NCI-H1417 treated with DMSO at 0.1 percent for 48 hours (cell line): ENCODE data around the gene FGF1.

Source experiments
- DNase-seq: peaks from one replicate; lab custom pipeline; 2025; lab: John Stamatoyannopoulos, UW

The FGF1 gene

DNA sequence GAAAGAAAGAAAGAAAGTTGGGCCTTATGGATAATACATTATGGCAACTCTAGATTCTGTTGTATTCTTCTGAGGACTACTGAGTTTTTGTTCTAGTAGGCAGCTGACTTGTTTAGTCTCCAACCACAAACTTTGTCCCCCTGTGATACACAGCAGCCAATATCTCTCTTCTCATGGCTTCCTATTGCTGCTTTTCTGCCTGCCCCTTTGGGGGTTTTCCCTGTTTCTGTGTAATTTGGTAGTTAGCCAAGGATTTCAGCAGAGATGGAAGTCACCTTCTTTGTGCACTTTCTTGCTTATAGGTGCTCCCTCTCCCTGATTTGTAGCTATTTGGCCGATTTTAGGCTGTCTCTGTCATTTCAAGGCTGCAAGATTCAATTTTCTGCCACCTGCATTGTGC lies 109.6 kb downstream of the FGF1 start:
- no peak for DNase-seq

DNA sequence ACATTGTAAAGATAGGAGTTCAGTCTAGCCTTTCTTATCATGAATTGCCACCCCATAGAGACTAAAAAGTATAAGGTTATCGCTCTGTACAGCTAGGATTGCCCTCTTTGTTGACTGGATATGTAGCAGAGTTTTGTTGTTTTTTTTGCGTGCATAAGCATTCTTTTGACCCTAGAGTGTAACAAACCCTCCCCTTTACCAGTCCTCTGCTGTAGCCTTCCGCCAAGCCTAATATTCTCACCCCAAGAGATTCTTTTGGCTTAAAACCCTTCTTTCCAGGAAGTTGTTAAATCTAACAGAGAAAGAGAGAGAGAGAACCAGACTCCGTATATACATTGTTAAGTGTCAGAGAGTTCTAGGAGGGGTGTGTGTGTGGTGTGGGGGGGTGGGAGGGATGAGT lies 113.9 kb downstream of the FGF1 start:
- DNase-seq: no peak

DNA sequence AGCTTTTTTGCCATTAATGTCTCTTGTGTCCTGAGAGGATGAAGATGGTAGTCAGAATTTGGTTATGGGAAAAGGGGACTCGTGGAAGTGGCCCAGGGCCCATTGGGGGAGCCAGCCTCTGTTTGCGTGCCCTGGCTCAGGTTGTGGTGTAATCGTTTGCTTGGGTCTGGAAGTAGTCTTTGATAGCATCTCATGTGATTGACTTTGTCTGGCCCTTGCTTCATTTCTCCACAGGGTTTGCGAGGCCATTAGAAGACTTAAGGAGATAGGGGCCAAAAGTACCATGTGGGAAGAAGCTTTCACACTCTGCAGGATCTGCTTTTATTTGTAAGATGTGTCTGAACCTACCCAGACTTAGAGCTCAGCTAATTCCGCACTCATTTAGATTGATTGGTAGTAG lies 114.5 kb downstream of the FGF1 start:
- no peak for DNase-seq

DNA sequence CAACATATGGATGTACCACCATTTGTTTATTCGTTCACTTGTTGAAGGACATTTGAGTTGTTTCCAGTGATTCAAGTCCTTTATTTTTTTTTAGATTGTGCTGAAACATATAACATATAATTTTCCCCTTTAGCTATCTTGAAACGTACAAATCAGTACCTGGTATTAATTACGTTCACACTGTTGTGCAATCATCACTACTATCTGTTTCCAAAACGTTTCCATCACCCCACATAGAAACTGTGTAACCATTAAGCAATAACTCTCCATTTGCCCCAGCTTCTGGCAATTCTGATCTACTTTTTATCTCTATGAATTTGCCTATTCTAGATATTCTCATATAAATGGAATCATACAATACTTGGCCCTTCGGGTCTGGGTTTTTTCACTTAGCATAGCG lies 116.0 kb downstream of the FGF1 start:
- DNase-seq: no peak

DNA sequence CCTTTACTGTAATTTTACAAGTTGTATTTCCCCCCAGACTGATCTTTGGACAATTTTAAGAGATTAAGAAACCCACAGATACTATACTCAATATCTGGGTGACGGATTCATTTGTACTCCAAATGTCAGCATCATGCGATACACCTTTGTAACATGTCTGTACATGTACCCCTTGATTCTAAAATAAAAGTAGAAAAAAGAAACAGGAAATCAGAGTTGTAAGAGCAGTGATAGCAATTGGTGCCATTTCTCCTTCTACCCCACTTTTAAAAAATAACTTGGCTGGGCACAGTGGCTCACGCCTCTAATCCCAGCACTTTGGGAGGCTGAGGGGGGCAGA lies 116.9 kb downstream of the FGF1 start:
- no peak for DNase-seq

DNA sequence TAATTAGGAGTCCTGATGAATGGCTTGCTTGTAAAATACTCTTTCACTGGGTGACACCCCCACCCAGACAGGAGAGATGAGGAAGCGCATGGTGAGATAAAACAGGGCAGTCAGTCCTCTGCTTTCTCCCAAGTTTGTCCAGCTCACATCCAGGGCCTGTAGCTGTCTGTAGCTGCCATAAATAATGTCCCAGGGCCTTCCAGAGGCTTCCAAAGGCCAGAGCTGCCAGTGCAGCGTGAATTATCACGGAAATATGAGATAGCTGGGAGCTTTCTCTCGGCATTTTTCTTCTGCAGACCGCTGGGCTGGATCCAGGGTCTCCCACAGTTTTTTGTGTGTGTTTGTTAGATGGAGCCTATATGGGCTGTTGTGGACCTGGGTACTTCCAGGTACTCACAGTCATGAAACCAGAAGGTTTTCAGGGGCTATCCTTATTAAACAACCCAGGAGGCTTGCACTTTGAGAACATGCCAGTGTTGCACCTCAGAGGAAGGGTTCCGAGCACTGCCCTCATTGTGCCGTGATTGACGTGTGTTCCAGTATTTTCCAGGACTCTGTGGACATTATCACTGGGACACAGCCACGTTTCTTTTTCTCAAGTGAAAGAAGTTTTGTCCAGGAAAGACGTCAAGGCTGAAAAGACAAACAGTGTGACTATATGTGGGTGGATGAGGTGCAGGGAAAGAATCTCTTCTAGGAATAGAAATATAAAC lies 117.5 kb downstream of the FGF1 start:
- no peak for DNase-seq

DNA sequence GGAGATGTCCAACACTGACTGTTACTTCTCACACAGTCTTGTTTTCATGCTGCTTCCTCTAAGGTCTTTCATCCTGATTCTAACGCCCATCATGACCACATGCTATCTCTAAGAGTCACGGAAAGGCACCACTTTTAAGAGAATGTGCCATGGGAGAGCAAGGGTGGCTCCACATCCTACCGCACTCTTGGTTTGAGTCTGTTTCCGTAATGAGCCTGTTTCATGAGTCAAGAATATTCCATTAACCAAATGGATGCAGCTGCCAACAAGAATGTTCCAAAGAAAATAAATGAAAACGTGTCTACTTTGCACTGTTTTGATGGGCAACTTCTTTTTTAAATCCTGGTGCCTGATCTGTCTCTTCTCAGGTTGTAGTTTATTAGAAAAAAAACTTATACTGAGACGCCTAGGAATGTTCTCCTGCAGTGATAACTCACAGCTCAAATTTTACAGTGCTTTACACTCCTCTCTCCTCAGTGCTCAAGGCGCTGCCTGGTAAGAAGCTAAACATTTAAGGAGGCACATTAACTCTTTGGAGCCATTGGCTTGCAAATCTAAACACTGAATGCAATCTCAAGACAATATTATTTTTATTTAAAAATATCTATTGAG lies 124.3 kb downstream of the FGF1 start:
- no peak for DNase-seq

DNA sequence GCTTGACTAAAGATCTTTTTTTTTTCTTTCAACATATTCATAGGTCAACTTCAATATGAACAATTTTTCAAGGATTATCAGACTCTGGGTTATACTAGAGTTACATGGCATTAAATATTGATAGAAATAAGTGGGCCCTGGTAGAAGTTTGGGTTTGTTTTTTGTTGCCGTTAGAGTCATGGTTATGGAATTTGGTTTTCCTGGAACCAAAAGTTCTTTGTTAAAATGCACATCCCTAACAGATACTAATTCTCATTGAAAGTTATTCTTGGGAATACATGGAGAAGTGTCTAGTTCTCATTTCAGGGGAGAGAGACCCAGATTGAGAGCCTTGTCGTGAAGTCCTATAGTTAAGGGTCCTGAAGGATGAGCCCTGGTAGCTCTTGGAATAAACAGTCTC lies 124.9 kb downstream of the FGF1 start:
- DNase-seq: no peak

DNA sequence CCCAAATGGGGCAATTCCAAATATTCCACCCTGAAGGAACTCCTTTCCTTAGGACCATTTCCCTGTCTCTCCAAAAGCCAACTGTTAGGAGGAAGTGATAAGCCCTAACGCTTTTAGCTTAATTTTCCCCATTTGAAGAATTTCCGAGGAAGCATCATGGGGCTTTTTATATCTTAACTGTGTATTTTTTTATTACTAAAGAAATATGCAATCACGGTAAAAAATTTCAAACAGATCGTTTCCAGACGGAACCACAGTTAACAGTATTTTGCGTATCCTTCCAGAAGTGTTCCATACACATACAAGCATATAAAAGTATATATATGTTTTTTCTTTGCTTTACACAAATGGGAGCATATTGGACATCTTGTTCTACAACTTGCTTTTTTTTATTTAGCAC lies 133.8 kb downstream of the FGF1 start:
- DNase-seq: no peak

DNA sequence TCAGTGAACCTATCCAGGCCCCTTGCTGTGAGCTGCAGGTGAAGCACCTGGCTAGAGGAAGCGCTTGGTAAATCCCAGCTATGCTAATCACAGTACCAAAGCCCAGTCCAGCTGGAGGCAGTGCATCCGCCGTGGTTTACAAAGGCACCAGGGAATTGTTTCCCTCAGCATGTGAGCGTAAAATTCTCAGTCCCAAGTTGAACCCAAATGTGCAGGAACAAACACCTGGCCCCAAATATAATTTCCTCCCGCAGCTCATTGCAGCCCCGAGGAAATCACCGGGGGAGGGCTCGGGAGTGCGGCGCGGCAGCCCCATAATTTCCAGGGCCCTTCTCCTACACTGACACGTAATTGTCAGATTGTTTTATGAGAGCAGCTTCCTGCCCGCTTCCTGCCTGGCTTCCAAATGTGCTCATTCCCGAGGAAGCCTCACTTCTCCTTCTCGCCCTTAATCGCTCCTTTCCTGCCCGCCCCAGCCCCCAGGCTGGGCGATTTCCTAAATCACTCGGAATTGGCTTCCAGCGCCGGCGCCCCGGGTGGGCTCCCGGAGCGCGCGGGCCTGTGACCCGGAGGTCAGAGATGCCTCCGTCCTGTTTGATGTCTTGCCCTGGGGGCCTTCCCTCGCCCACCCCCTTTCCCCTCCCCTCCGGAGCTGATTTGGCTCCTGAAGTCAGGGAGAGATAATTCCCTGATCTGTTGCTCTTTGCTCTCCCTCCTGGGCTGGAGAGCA lies 134.4 kb downstream of the FGF1 start:
- peak; percentile 29 for DNase-seq

DNA sequence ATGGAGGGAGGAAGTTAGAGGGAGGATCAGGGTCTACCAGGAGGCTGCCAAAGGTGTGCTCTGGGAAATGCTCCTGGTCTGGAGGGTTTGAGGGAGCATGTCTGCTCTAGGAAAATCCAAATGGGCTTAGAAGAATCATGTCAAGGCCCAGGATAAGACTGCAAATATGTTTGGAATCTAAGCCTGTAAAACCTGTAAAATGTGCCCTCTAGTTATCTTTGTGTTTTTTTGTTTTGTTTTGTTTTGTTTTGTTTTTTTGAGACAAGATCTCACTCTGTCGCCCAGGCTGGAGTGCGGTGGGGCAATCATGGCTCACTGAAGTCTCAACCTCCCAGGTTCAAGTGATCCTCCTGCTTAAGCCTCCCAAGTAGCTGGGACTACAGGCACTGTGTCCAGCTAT lies 135.4 kb downstream of the FGF1 start:
- DNase-seq: no peak

DNA sequence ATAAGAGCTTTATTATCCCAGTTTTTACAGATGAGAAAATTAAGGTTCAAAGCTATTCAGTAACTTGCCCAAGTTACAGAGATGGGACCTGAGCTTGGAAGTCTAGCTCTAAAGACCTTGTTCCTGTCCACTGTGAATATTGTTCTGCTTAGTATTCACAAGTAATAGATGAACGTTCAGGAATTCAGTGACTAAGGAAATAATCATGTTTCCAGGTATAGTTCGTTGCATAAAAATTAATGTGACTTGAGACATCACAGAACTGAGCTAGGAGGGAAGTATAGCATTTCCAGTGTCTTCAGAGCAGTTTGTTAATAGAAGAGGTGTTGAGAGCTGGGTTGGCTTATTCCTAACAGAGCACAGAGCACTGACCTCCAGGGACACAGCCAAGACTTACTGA lies 136.1 kb downstream of the FGF1 start:
- no peak for DNase-seq

DNA sequence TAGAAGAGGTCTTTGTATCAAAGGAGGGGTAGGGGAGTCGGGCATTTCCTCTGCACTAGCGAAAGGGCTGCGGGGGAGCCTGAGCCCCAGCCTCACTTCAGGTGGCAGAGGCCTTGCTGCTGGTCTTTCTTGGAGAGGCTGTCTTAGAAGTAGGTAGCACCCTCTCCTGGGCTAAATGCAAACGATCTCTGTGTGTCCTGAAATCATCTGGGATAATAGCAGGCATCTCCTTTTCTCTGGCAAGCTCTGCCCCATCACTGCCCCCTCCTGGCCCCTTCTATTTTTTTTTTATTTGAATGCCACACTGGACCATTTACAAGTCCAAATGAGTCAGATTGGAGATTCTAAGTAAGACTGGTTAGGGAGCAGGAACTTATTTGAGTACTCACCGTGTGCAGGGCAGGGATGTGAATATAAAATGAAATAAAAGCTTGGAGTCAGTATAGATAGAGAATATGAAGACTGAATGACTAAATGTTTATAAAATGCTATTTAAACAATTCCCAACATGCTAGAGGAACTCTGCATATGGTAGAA lies 137.1 kb downstream of the FGF1 start:
- peak; percentile 16 for DNase-seq

DNA sequence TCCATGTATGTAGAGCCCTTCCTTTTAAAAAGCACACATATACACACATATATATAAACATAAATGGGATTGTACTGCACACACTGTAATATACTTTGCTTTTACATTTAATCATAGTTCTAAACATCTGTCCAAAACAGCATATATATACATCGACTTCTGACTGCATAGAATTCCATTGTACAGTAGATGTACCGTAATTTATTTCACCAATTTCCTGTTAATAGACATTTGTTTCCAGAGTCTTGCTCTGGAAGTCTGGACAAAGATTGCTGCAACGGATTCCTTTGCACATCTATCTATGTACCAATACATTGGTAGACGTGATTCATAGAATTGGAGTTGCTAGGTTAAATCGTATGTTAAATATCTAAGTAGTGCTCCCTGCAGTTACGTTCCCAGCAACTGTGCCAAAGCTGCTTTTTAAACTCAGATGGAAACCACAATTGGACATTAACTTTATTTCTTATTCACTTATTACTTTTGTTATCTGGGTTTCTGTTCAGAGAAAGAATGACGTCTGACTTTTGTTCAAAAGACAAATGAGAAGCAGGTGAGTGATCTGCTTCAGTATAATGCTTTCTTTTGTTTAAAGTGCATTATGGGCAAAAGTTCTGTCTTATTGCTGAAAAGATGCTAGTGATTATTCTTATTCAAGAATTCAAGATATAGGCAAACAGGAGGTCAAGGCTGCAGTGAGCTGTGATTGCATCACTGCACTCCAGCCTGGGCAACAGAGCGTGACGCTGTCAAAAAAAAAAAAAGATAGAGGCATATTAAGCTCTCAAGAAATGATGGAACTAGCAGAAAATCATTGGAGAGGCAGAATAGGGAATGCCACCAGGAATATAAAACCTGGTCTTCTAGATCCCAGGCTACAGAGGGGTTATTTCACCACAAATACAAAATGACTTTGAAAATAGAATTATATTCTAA lies 138.2 kb downstream of the FGF1 start:
- DNase-seq: no peak

DNA sequence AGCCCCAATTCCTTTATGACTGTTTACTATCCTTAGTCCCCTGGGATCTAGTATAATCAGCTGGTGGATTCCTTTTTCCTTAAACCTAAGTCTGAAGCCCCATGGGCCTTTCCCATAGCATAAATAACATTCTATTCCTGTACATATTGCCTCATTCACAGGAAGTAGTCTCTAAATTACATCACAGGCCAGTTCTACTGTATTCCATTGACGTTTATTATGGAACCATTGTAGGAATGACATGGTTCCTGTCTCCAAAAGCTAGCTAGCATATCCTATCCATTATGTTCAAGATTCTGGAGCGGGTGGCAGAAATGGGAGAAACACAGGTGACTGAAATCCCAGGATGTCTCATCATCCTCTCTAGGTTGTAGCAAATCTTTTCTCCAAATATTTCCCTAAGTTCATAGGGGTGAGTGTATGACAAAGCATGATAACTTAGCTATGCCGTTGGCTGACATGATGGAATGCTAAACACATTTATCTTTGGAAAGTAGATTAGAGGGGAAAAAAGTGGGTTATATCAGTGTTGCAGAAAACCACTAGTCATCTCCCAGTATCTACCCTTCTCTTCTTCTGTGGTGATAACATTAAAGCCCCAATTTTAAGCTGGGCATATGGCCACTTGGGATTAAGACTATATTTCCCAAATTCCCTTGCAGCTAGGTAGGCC lies 140.1 kb downstream of the FGF1 start:
- DNase-seq: no peak

DNA sequence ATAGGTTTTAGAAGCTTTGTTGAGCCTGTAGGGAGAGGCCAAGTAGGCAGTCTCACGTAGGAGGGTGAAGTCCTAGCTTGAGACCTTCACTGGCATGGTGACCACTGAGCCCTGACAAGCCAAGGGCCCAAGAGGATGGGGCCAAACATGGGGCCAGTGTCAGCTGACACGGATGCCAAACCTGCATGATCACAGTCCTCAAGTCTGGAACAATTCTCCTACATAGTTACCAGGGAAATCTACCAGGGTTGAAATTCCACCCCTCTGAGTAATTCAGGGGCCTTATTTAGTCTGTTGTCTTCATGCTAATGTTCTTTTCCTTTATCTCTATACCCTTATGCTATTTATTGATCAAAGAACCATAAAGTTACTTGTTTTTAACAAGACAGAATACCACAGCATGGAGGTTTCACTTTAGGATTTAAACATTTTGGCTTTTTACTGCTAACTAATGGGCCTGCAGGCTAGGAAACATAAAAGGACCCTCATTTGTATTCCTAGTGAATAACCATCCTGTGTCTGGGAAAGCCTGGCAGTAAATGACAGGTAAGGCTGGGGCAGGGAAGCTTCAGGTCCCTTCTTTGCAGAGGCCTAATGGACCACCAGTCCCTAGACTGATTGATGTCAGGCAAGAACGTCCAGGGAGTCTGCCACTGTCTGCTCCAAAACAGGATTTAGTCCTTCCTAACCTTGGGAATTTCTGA lies 140.8 kb downstream of the FGF1 start:
- no peak for DNase-seq

DNA sequence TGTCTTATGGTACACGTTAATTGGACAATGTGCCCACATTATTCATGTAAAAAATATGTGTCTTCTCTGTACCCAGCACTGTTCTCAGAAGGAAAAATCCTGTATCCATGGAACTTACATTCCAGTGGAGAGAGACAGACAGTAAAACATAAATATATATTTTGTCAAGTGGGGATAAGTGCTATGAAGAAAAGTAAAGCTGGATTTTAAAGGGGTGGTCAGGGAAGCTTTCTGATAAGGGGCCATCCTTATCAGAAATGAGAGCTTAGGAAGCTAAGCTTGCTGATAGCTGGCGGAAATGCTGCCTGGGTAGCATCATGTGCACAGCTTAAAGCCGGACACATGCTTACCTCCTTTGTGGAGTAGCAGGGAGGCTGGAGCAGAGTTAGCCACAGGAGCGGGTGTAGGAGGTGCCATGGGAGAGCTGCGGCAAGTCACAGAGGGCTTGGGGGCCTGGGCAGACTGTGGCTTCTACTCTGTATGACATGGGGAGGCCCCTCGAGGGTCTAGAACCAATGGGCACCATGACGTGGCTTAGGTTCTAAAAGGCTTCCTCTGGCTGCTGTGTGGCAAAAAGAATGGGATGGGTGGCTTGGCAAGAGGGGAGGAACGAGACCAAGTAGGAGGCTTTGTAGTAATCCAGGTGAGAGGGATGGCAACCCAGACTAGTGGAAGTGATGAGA lies 141.7 kb downstream of the FGF1 start:
- no peak for DNase-seq

DNA sequence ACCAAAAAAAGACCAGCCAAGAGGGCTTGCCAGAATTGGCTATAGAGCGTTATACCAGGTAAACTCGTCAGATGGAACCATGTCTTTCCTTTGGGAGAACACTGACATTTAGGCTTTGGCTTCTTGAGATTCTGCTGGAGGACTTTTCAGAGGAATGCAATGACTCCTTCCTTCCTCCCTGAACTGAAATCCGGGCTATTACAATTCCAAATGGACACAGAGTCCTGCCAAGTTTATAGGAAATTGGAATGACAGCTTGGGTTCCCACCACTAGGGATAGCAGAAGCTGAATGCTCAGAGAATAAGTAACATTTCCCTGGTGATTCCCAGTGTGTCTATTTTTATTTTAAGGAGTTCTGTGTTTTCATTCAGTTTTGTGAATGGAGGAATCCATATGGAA lies 143.0 kb downstream of the FGF1 start:
- no peak for DNase-seq
